Brain microvascular endothelial cell (primary cell): Measurements from ENCODE around the gene LSP1.

ENCODE experiments used
- DNase-seq: peaks from one replicate; pipeline ENCODE4 v3.0.0-alpha.2; 2020
- H3K27ac ChIP-seq: fragments of 250-450 bp; sonication (Bioruptor Pico); 2 replicates; pipeline ENCODE4 v1.5.1; 2020; ENCODE audit warnings: mild to moderate bottlenecking, moderate library complexity
- H3K27me3 ChIP-seq: fragments of 250-450 bp; sonication (Bioruptor Pico); replicated peaks from 2 replicates; pipeline ENCODE4 v1.5.1; 2020; ENCODE audit warnings: mild to moderate bottlenecking
- H3K36me3 ChIP-seq: fragments of 250-450 bp; sonication (Bioruptor Pico); replicated peaks from 2 replicates; pipeline ENCODE4 v1.5.1; 2020; ENCODE audit warnings: mild to moderate bottlenecking
- H3K4me3 ChIP-seq: 2 replicates; pipeline ENCODE4 v1.5.1; 2011; ENCODE audit warnings: low read depth, mild to moderate bottlenecking, control low read depth, low read length, moderate library complexity
- CTCF ChIP-seq: IDR thresholded peaks from 2 replicates; pipeline ENCODE4 v1.5.1; 2011; ENCODE audit warnings: low read depth, mild to moderate bottlenecking, moderate library complexity, low read length, control low read depth, inconsistent platforms; ENCODE audit errors: missing control alignments
- in situ Hi-C: cut with HindIII; loops from 2 replicates; pipeline ENCODE4 v1.10.0; 2017; ENCODE audit warnings: low sequenced_read_pairs, low pct_ligation_motif_present

LSP1 gene

GRCh38 chr11:1928470-1928890 lies 75.6 kb downstream of the LSP1 start:
- in situ Hi-C loops: no loop called here
- Histone ChIP-seq H3K36me3 (no peaks in the 10 kb centered on the region), H3K27ac (no peak overlapping the region), H3K27me3 (no peaks in the 10 kb centered on the region), H3K4me3 (no peak overlapping the region)
- TF ChIP-seq CTCF: no peak
- no peak for DNase-seq

DNA sequence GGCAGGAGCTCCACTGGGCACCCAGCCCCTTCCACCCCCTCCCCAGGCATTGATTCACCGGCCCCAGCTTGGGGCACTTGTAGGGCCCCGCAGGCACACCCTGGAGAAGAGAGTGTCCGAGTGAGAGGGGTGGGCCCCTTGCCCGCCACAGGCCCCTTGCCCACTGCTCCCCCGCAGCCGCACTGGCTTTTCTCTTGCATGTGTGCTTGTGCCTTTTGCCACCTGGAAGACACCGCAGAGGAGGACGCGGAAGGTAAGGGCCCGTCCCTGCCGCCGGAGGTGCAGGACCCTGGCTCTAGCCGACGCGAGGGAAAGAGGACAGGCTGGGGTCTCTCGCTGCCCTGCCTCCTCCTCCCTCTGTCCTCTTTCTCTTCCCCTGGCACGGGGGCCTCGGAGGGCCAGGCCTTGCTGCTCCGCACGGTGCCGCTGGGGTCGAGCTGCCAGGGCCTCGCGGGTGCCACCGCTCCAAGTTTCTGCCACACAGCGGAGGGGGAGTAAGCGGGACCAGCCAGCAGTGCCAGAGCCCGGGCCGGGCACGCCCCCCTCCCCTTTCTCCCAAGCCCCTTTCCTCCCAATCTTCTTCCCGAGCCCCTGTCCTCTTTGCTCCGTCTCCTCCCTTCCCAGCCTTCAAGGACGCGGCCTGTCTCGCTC lies 76.1 kb downstream of the LSP1 start:
- no peaks in the 10 kb centered on the region for H3K36me3 ChIP-seq
- no peak overlapping the region for H3K27ac ChIP-seq
- in situ Hi-C loops: no loop called here
- no peak for TF ChIP-seq CTCF
- DNase-seq: no peak
- H3K4me3 ChIP-seq: no peak overlapping the region
- no peaks in the 10 kb centered on the region for H3K27me3 ChIP-seq

DNA sequence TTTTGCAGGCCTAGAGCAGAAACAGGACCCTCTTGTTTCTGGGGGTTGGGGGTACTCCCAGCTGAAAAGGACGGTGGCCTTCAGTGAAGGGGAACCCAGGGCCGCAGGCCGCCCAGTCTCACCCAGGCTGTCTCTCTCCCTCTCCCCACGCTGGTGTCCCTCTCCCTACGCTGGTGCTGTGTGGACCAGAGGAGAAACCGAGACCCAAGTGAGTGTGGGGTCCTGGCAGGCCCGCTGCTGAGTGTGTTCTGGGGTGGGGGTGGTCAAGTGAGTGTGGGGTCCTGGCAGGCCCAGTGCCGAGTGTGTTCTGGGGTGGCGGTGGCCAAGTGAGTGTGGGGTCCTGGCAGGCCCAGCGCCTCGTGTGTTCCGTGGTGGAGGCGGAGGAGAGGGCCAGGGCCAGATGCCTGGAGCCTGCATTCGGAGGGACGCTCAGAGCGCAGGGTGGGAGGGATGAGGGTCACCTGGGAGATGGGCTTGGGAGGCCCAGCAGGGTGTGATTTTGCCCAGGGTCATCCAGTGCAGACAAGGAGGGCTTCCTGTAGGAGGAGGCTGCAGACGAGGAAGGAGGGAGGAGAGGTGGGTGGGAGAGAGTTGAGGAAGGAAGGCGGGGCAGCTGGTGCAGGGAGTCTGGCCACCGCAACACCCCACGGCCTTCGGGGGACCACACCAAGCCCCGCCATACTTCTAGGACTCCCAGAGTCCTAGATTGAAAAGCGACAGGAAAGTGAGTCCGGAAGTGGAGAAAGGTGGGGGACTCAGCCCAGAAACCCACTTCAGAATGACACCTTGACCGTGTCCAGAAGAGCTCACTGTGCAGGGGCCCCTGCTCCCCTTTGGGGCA lies 77.0 kb downstream of the LSP1 start:
- H3K36me3 ChIP-seq: no peaks in the 10 kb centered on the region
- H3K4me3 ChIP-seq: no peak overlapping the region
- DNase-seq: no peak
- in situ Hi-C loops: no loop called here
- no peak for TF ChIP-seq CTCF
- no peak overlapping the region for H3K27ac ChIP-seq
- no peaks in the 10 kb centered on the region for H3K27me3 ChIP-seq

GRCh38 chr11:1930462-1930830 lies 77.6 kb downstream of the LSP1 start:
- in situ Hi-C loops: no loop called here
- Histone ChIP-seq H3K4me3 (no peak overlapping the region), H3K27ac (no peak overlapping the region), H3K36me3 (no peaks in the 10 kb centered on the region), H3K27me3 (no peaks in the 10 kb centered on the region)
- DNase-seq: no peak
- no peak for TF ChIP-seq CTCF

DNA sequence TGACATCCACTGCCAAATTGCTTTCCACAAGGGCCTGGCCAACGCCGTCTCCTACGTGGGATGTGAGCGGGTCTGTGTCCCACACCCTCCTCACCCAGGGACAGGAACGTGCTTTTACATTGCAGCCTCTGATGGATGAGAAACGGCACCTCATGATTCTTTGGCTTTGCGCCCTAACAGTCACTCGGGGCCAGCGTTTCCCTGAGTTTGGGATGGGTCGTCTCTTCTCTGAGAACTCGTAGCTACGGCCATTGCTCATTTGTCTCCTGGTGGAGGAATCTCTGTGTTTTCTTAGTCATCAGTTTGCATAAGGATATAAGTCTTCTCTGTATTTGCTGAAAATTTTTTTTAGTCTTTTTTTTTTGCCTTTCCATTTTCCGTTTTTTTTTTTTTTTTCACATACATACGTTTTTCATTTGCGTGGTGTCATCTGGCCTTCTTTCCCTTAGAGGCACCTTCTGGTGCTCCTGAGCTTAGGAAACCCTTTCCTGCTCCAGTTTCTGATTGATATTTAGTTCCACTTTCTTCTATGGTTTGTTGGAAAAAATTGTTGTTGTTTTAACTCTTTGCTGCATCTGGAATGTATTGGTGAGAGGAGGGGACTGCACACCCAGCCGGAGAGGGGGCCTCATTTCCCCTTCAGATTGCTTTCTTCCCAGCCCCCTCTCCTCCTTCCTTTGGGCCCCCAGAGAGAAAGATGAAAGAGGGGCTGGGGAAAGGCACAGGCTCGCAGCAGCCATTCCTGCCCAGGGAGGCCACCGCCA lies 78.6 kb downstream of the LSP1 start:
- no peaks in the 10 kb centered on the region for H3K27me3 ChIP-seq
- no peak overlapping the region for H3K27ac ChIP-seq
- no peak overlapping the region for H3K4me3 ChIP-seq
- TF ChIP-seq CTCF: no peak
- no peak for DNase-seq
- no peaks in the 10 kb centered on the region for H3K36me3 ChIP-seq
- in situ Hi-C loops: no loop called here
